Measurements from ENCODE around the gene SCN10A. TPM values are rescaled to one million over a fixed set of nuclear protein-coding genes. Genes with fewer than 3 reads are reported as not detected.

SCN10A gene
- total RNA-seq, 2 donors from 2014 or later: not detected

Other genes starting within 250 kb of the SCN10A start
- gene SCN5A, start 166.5 kb downstream of the SCN10A start, total RNA-seq: under 1 TPM in 1 of 2 donors, not detected in 1; 0.26 TPM
- gene SCN11A, start 235.7 kb upstream of the SCN10A start, total RNA-seq: under 1 TPM in 1 of 2 donors, not detected in 1; 0.26 TPM
- 10 to 100 TPM; 15.8 to 16.5 TPM for gene WDR48, start 235.8 kb upstream of the SCN10A start, total RNA-seq

All from body of pancreas (tissue), 2 donors.